ENCODE data around the gene CBX8.

GRCh38 chr17:79831265-79832217, 34.7 kb upstream of the CBX8 start:
- no peak for TF ChIP-seq EZH2 (IDR thresholded peaks at IDR 0.05)
- TF ChIP-seq POLR2AphosphoS5 (IDR thresholded peaks at IDR 0.05; ENCODE audit: borderline replicate concordance, low read depth, low read length), result no peak
- no peak for TF ChIP-seq FOXP2 (optimal IDR thresholded peaks at IDR 0.05; ENCODE audit: control extremely low read depth, extremely low read length, insufficient read depth)

All from SK-N-MC (cell line).